HG03565 (cell line): ENCODE measurements around the gene IRX5.

Experiments used
- ATAC-seq: cut with Tn5 transposase; IDR thresholded peaks from one replicate; pipeline ENCODE4 v1.9.1; 2021; ENCODE audit warnings: mild to moderate bottlenecking, moderate library complexity; ENCODE audit not compliant: unreplicated experiment

The IRX5 gene

DNA sequence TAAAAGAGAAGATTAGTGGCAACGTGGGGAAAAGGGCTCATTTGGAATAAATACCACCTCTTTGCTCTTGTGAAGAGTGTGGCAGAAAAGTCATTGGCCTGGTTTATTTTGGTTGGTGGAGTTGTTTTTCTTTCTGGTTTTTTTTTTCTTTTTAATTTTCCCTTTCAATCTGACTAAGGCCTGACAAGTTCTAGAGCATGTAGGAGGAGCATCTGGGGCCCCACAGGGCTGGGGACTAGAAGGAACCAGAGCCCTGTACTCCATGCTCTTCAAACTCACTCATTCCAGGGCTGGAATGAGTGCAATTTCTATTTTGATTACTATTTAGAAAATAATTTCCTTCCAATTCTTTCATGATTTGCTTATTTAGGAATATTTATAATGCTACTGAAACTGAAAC, 13.3 kb downstream of the IRX5 start:
- no peak for ATAC-seq

DNA sequence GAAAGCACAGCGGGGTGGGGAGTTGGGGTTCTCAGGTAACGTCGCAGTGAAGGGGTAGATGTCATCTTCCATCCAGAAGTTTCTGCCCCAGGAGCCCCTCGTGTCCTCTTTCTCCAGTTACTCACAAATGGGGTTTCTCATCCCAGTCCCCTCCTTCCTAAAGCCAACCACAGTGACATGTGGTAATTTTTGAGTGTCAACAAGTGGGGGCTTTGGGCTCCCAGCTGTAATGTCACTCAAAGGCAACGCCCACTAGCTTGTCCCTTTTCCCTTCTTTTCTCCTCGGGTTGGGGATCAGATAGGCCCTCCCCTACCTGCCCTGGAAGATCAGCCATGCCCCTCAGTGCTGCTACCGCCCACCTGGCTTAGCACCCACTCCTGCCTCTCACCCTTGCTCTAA, 14.4 kb downstream of the IRX5 start:
- ATAC-seq, result no peak

DNA sequence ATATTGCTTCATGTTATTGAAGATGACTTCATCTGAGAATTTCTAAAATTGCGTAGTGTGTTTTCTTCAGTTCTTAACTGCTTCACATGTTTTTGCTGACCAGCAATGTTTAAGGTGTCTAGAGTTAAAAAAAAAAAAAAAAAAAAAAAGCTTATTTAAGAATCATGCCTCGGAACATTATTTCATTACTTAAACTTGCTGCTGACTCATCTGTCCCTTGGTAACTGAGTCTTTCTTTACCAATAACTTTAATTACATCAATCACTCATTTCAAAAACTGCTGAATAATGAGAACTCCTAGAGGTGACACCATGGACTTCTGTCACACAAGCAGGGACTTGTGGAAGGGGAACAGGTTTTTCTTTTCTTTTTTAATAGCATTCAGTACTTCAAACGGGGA, 16.2 kb downstream of the IRX5 start:
- no peak for ATAC-seq

DNA sequence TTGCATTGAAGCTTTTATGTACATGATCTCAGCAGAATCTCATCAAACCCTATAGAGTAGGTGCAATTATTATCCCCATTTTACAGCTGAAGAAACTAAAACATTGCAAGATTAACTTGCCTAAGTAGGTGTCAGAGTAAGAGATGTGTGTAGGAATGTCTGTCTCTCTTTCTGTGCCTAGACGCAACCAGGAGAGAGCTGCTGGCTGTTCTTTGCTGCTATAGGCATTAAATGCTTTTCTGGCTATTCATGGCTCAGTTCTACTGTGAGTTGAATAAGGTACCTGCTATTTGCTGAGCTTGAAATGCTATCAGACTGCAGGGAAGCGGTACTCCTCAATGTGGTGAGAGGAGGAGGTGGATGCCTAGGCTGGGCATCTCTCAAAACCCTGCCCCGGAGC, 17.0 kb downstream of the IRX5 start:
- ATAC-seq, result no peak

DNA sequence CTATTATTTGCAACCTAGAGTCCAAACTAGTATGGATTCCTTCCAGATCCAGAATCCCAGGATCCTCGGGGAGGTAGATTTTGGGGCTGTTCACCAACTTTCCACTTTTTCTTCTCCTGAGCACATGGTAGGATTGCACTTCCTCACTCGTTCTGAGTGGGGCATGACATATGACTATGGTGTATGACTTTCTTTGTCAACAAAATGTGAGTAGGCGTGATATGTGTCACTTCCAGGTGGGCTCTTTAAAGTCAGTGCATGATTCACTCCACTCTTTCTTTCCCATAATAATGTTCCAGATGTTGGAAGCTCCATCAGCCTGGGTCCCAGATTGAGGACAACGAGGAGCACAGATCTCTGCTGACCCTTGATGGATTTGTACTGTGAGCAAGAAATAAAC, 21.5 kb downstream of the IRX5 start:
- ATAC-seq, result no peak

DNA sequence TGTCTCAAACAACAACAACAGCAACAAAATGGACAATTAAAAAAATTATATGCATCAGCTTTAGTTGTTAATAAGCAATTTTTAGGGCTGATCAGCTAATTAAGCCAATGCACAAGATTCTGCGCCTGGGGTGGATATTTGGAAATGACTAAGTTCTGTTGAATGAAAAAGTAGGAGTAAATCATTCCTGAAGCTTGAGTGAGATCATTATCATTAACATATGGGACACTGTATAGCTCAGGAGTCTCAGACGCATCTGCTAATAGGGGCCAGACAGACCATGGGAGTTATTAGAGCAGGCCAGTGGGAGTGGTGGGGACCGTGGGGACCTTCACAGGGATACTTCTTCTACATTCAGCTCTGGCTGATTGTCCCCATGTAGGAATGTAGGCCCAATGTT, 22.8 kb downstream of the IRX5 start:
- ATAC-seq, result no peak

DNA sequence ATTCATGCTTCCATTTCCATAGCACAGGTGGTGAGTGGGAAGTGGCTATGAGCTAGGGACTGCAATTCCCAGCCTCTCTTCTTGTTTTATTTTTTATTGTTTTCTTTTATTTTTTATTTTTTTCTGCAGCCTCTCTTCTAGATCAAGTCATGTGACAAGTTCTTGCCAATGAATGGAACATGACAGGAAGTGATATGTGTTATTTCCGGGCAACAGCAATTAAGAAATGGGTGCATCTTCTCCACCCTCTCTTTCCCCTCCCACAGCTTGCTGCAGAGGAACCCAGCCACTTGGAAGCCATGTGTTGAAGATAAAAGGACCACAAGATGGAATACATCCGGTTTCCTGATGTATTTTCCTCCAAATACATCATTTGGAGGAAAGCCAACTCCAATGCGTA, 23.6 kb downstream of the IRX5 start:
- ATAC-seq, result no peak

DNA sequence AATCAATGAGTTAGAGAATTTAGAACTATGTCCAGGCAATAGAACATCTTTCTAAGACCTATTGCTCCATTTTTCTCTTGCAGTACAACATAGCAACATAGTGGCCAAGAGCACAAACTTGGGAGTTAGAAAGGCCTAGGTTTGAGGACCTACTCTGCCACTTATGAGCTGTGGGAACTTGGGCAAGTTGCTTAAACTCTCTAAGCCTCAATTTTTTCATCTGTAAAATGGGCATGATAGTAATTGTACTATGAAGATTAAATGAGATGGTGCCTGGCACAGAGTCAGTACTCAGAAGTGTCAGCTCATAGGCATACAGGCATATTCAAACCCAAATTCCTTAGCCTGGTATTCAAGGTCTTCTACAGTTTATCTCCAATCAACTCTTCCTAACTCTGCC, 25.1 kb downstream of the IRX5 start:
- ATAC-seq, result no peak

DNA sequence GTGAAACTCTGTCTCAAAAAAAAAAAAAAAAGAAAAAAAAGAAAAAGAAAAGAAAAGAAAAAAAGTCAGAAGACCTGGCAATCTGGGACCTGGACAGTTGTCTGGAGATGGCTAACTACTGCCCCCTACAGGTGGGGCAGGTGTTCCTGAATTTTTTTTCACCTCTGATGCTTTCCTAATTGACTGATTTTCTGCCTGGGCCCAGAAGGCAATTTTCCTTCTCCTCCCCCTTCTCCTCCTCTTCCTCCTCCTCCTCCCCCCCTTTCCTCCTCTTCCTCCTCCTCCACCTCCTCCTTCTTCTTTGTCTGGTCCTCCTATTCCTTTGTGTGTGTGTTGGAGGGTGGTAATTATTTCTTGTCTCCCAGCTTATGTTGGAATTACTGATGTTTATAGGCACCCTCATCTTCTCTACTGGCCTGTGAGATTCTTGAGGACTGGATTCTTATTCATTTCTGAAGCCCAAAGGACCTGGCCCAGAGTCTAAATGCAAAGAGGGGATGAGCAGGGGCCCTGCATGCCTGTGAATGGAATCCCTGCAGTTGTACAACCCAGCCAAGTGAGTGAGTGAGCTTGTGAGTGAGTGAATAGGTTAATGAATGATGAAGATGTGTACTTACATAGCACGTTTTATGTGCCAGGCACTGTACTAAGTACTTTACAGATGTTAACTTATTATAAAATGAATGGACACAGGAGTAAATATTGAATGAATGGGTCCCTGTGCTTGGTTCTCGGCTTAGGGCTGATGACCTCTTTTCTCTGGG, 26.9 kb downstream of the IRX5 start:
- ATAC-seq, result no peak

DNA sequence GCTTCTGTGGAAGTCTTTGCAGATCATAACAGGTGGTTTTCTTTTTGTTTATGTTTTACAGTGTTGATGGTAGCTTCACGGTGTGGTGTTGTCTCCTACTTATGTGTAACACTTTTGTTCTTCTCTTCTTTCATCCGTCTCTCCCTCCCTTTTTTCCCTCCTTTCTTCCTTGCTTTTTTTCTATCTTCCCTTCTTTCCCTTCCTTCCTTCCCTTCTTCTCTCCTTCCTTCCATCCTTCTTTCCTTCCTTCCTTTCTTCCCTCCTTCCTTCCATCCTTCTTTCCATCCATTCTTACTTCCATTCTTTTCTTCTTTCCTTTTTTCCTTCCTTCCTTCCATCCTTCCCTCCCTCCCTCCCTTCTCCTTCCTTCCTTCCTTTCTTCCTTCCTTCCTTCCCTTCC, 31.4 kb downstream of the IRX5 start:
- no peak for ATAC-seq

DNA sequence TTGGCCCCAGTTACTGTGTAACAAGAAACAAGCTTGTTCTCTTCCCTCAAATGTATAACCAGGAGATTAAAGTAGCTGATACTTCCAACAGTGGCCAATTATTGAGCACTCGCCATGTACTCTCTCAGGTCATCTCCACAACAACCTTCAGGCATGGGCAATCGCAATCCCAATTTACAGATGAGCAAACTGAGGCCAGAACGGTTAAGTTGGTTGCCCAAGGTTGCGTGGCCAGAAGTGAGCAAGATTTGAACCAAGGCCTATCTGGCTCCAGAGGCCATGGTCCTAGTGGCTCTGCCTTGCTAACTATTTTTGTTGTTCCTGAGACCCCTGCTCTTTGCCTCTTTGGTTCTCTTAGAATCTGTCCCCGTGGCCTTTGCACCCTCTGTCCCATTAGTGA, 33.6 kb downstream of the IRX5 start:
- ATAC-seq, result no peak

DNA sequence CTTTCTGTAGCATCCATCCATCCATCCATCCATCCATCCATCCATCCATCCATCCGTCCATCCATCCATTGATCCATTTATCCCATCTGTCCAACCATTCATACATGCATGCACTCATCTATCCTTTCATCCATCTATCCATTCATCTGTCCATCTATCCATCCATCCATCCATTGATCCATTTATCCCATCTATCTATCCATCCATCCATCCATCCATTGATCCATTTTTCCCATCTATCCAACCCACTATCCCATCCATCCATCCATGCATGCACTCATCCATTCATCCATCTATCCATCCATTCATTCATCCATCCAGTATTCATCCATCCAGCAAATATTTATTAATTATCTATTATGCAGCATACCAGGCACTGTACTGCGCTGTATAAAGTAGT, 34.8 kb downstream of the IRX5 start:
- no peak for ATAC-seq

DNA sequence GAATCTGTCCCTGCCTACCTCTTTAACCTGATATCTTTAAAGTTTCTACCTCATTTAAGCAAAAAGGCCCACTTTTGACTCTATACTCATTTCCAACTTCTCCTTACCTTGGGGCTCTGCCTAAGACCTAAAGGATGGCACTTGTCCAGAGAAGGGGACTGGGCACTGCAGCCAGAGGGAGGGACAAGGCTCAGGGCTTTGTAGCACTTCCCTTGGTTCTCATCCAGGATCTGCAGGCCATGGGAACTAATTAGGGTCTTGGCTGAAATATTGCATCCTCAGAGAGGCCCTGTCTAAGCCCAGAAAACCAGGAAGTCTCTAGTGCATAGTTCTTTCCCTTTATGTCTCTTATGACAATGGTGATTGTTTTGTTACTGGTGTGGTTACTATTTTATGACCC, 37.3 kb downstream of the IRX5 start:
- ATAC-seq, result no peak

DNA sequence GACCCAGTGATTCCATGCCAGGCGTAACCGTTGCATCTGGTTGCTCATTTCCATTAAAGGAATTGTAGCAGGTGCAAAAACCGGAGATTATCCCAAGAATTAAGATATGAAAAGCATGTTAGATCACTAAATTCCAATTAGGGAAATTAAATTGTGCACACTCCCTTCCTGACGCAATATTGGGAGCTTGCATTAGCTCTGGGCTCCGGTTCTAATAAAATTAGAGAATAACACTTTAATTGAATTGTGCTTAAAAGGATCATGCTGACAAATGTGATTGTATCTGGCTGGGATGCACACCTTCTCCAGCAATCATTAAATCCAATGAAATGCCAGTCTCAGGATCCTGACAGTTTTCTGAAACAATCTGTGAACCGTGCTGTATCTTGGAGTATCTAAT, 38.1 kb downstream of the IRX5 start:
- ATAC-seq, result no peak

DNA sequence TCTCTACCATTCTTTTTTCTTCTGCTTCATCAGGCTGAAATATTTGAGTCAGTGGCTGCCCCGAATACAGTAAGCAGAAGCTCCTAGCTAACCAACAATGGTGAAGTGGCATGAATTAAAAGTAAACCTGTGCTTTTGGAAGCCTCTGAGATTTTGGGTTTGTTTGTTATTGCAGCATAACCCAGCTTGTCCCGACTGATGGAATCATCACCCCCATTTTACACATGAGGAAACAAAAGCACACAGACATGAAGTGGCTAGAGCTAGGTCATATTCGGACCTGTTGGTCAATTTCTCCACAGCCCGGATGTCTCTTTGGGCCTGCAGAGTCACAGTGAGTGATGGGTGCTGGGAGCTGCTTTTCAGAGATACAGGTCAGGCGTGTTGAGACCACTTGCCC, 39.4 kb downstream of the IRX5 start:
- ATAC-seq, result no peak

DNA sequence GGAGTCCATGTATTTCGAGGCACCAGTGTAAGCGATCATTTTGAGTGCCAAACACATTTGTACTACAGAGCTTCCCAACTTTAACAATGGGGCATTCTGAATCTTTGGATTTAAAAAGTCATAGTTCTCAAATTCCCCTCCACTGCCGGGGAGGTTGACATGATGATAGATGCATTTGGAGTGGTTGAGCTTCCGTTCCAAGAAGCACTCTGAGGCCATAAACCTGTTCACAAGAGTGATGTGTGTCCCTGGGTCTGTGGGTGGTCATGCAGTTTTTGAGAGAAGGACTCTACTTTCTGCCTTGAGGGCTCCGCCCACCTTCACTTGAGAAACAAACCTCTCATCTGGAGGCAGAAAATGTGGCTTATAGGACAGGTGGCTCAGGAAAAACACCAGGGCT, 43.7 kb downstream of the IRX5 start:
- no peak for ATAC-seq

DNA sequence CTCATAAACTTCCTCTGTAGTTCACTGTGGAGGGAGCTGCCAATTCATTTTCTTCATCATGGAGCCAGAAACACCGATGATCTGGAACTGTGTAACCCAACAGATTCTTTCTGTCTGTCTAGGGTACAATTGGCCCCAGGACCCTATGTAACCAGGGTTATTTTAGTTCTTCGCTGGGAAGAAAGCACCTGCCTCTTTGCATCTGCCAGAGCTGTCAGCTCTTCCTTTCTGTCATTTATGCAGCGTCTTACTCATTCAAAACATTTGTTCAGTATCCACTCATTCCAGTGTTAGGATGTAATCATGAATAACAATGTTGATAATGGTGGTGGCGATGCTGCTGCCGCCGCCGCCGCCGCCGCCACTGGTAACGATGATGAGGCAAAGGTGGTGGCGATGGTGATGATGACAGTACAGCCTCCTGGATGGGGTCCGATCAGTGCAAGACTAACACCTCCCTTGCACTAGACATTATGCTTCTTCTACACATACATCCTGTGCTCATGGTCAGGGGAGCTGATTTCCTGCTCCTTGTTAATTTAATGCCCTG, 46.1 kb downstream of the IRX5 start:
- no peak for ATAC-seq

DNA sequence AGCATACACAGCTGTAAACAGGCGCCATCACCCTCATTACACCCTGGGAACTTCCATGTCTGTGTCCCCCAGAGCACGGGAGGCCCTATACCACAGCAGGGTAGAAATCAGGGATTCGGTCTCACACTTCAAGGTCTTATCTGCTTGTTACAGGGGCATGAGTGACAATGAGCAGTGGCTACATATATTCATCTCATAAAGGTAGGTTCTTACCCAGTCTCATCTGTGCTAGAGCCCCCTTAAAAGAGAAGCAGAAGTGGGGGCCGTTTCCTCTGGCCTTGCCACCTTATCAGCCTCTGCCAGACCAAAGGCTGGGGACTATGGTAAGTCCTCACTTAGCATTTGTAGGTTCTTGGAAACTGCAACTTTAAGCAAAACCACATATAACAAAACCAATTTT, 46.5 kb downstream of the IRX5 start:
- ATAC-seq, result no peak

DNA sequence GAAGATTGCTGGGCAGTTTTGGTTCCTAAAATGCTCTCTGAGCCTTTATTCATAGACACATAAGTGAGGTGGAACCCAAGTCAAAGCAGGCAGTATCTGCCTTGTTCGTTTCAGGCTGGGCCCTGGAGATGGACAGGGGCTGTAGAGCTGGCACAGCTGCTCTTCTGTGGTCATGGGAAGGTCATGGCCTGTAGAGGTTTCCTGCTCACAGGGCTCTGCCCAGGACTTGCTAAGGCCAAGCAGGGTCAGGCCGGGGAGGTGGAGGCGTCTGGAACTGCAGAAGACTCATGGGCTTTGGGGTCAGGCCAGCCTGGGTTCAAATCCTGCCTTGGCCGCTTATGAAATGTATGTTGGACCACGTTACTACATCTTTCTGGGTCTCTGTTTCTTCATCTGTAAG, 50.2 kb downstream of the IRX5 start:
- no peak for ATAC-seq
